ENCODE results near the gene NPTN. TPM values are rescaled to one million over a fixed set of nuclear protein-coding genes. Genes with fewer than 3 reads are reported as not detected.

NPTN gene
- total and polyA plus RNA-seq, 2 of the 13 experiments (the other 11 are each of a cell fraction or from before 2014, with no cell fraction given) = 78.0 to 110 TPM

- TF ChIP-seq ZNF512B (CRISPR knock-in tag; IDR thresholded peaks at IDR 0.05; ENCODE audit: borderline replicate concordance) (no peak), FOXK2 (IDR thresholded peaks at IDR 0.05) (peak; percentile 52; the same call in 1 of the 2 replicates), SNAPC5 (CRISPR knock-in tag; IDR thresholded peaks at IDR 0.05; ENCODE audit: borderline replicate concordance) (no peak), RFX5 (IDR thresholded peaks at IDR 0.05; ENCODE audit: low read depth, low read length) (no peak), FIP1L1 (IDR thresholded peaks at IDR 0.05; ENCODE audit: borderline replicate concordance, insufficient read depth, low read depth, low read length) (no peak), FOXO1 (CRISPR knock-in tag; IDR thresholded peaks at IDR 0.05) (no peak), FOSL2 (CRISPR knock-in tag; IDR thresholded peaks at IDR 0.05) (peak; percentile 31; the same call in 1 of the 2 replicates), GABPB1 (CRISPR knock-in tag; IDR thresholded peaks at IDR 0.05) (peak; percentile 79), ZBTB42 (CRISPR knock-in tag; IDR thresholded peaks at IDR 0.05) (no peak), MXI1 (IDR thresholded peaks at IDR 0.05; ENCODE audit: borderline replicate concordance, low read depth, low read length) (peak; percentile 83; the same call in 1 of the 3 replicates), GMEB1 (CRISPR knock-in tag; IDR thresholded peaks at IDR 0.05; ENCODE audit: borderline replicate concordance) (peak; percentile 55; the same call in 1 of the 2 replicates), ADNP (CRISPR knock-in tag; IDR thresholded peaks at IDR 0.05) (no peak), MIER2 (CRISPR knock-in tag; IDR thresholded peaks at IDR 0.05) (no peak; the same call in 1 of the 2 replicates), IRF9 (CRISPR knock-in tag; IDR thresholded peaks at IDR 0.05; ENCODE audit: borderline replicate concordance) (no peak), KLF13 (CRISPR knock-in tag; IDR thresholded peaks at IDR 0.05) (no peak), RFX1 (IDR thresholded peaks at IDR 0.05) (no peak), PBX3 (CRISPR knock-in tag; IDR thresholded peaks at IDR 0.05; ENCODE audit: borderline replicate concordance) (no peak), MAFG (CRISPR knock-in tag; IDR thresholded peaks at IDR 0.05) (no peak), NR2F2 (IDR thresholded peaks at IDR 0.05; ENCODE audit: borderline replicate concordance, low read depth) (0 out of 2 replicates have a peak, but pooled peaks have one; percentile 16), MTF1 (CRISPR knock-in tag; IDR thresholded peaks at IDR 0.05) (0 out of 2 replicates have a peak, but pooled peaks have one; percentile 56), SMAD1 (CRISPR knock-in tag; IDR thresholded peaks at IDR 0.05; ENCODE audit: borderline replicate concordance, low read depth) (no peak), DR1 (CRISPR knock-in tag; IDR thresholded peaks at IDR 0.05) (peak; percentile 81), FOXM1 (CRISPR knock-in tag; IDR thresholded peaks at IDR 0.05) (no peak)
These were observed at the start of gene NPTN (continued) for GRCh38 chr15:73633111-73633990.

Measured in HepG2 (cell line).